ENCODE results near the gene SLC8A1.

GRCh38 chr2:40227210-40227609, 224.7 kb downstream of the SLC8A1 start:
- TF ChIP-seq PATZ1 (CRISPR knock-in tag; IDR thresholded peaks at IDR 0.05; ENCODE audit: borderline replicate concordance) (no peak), ARNTL (CRISPR knock-in tag; IDR thresholded peaks at IDR 0.05; ENCODE audit: borderline replicate concordance, low read depth) (no peak), POU6F1 (CRISPR knock-in tag; IDR thresholded peaks at IDR 0.05; ENCODE audit: borderline replicate concordance, low read depth) (no peak), RARB (CRISPR knock-in tag; IDR thresholded peaks at IDR 0.05) (no peak)

Data from SK-N-SH treated with all-trans-retinoic acid at 6 μM for 48 hours (cell line).